ENCODE data around the gene ZNF75A. TPM values are rescaled to one million over a fixed set of nuclear protein-coding genes. Genes with fewer than 3 reads are reported as not detected.

ZNF75A gene
- total RNA-seq, 1 donor = 26.1 TPM

DNA sequence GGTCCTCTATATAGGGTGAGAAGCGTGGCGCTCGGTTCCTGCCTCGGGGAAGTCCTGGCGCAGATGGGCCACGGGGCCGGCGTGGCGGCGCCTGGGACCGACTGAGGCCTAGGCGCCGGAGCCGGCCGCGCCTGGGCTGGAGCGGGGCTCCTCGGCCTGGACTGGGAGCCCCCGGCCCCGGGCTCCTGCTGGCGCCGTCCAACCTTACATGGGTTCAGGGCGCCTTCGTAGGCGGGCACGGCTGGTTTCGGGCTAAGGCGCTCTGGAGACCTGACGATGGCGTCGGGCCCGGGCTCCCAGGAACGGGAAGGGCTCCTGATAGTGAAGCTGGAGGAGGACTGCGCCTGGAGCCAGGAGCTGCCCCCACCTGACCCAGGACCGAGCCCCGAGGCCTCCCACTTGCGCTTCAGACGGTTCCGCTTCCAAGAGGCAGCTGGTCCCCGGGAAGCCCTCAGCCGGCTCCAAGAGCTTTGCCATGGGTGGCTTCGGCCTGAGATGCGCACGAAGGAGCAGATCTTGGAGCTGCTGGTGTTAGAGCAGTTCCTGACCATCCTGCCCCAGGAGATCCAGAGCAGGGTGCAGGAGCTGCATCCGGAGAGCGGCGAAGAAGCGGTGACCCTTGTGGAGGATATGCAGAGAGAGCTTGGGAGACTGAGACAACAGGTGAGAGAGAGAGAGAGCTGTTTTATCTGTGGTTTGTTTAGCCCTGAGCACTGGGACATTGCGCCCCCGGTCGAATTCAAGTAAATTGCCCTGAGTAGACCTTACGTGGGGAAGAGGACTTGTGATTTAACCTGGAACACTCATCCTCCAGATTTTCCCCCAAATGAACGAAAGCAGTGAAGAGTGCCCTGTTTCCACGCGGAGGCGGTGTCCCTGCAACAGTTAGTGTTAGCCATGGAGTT, 21.5 kb upstream of the ZNF75A start:
- peak overlapping the region; percentile 100 for H3K27ac ChIP-seq (ENCODE audit: low read depth, low read length)
- H3K79me2 ChIP-seq (ENCODE audit: insufficient read depth, low read length) = peaks cover 49% of the 10 kb centered on the region
- peaks cover 3% of the 10 kb centered on the region for H3K9me3 ChIP-seq (ENCODE audit: low read depth, low read length)
- peak overlapping the region; percentile 91 for H3K4me3 ChIP-seq (ENCODE audit: insufficient read depth, low read length)
- no peak for DNase-seq (ENCODE audit: insufficient read length, low spot score, missing footprints)
- H3K4me1 ChIP-seq (ENCODE audit: insufficient read depth, low read length) = peaks cover 16% of the 10 kb centered on the region
- H4K20me1 ChIP-seq (ENCODE audit: insufficient read depth, low read length) = peaks cover 19% of the 10 kb centered on the region
- TF ChIP-seq, protein P1, sequence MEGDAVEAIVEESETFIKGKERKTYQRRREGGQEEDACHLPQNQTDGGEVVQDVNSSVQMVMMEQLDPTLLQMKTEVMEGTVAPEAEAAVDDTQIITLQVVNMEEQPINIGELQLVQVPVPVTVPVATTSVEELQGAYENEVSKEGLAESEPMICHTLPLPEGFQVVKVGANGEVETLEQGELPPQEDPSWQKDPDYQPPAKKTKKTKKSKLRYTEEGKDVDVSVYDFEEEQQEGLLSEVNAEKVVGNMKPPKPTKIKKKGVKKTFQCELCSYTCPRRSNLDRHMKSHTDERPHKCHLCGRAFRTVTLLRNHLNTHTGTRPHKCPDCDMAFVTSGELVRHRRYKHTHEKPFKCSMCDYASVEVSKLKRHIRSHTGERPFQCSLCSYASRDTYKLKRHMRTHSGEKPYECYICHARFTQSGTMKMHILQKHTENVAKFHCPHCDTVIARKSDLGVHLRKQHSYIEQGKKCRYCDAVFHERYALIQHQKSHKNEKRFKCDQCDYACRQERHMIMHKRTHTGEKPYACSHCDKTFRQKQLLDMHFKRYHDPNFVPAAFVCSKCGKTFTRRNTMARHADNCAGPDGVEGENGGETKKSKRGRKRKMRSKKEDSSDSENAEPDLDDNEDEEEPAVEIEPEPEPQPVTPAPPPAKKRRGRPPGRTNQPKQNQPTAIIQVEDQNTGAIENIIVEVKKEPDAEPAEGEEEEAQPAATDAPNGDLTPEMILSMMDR (IDR thresholded peaks at IDR 0.05; ENCODE audit: extremely low read depth, low read depth, low read length) = no peak
- H3K4me2 ChIP-seq (ENCODE audit: insufficient read depth, low read length) = peak overlapping the region; percentile 100
- H3K36me3 ChIP-seq (ENCODE audit: insufficient read depth, low read length) = peaks cover 20% of the 10 kb centered on the region
- peak overlapping the region; percentile 98 for H2AFZ ChIP-seq (ENCODE audit: low read length)
- H3K27me3 ChIP-seq (ENCODE audit: insufficient read depth, low read length) = no peaks in the 10 kb centered on the region

DNA sequence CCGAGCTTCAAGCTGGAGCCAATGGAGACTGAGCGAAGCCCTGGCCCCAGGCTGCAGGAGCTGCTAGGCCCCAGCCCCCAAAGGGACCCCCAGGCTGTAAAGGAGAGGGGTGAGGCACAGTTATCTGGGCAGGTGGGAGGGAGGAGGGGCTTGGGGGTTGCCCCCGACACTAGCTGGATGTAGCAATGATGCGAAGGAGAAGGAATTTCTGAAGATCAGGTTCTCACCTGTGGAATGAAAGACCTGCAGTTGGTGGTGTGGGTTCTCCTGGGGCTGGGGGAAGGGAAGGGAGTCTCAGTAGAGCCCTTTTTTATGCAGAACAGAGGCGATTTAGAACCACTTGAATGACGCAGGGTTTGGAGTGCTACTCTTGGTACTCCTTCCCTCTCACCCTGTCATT, 20.2 kb upstream of the ZNF75A start:
- H3K9me3 ChIP-seq (ENCODE audit: low read depth, low read length) = peaks cover 16% of the 10 kb centered on the region
- H3K4me3 ChIP-seq (ENCODE audit: insufficient read depth, low read length) = peak overlapping the region; percentile 91
- no peak overlapping the region for H3K27ac ChIP-seq (ENCODE audit: low read depth, low read length)
- peaks cover 19% of the 10 kb centered on the region for H4K20me1 ChIP-seq (ENCODE audit: insufficient read depth, low read length)
- peak overlapping the region; percentile 100 for H3K4me2 ChIP-seq (ENCODE audit: insufficient read depth, low read length)
- peaks cover 16% of the 10 kb centered on the region for H3K4me1 ChIP-seq (ENCODE audit: insufficient read depth, low read length)
- H3K79me2 ChIP-seq (ENCODE audit: insufficient read depth, low read length) = peaks cover 63% of the 10 kb centered on the region
- TF ChIP-seq, protein P1 (IDR thresholded peaks at IDR 0.05; ENCODE audit: extremely low read depth, low read depth, low read length) = no peak
- no peak for DNase-seq (ENCODE audit: insufficient read length, low spot score, missing footprints)
- peaks cover 34% of the 10 kb centered on the region for H3K36me3 ChIP-seq (ENCODE audit: insufficient read depth, low read length)
- no peak overlapping the region for H2AFZ ChIP-seq (ENCODE audit: low read length)
- H3K27me3 ChIP-seq (ENCODE audit: insufficient read depth, low read length) = no peaks in the 10 kb centered on the region

DNA sequence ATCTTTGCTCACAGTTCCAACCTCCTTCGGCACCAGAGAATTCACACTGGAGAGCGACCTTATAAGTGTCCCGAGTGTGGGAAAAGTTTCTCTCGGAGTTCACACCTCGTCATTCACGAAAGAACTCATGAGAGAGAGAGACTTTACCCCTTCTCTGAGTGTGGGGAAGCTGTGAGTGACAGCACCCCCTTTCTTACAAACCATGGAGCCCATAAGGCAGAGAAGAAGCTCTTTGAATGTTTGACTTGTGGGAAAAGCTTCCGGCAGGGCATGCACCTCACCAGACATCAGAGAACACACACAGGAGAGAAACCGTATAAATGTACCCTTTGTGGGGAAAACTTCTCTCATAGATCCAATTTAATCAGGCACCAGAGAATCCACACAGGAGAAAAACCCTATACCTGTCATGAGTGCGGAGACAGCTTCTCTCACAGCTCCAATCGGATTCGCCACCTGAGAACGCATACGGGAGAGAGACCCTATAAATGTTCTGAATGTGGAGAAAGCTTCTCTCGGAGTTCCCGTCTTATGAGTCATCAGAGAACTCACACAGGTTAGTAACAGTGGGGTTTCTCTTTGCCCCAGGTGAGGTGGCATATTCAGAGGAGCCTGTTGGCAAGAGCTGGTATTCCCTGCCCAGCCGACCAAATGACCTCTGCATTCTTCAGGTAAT, 15.2 kb upstream of the ZNF75A start:
- H3K4me3 ChIP-seq (ENCODE audit: insufficient read depth, low read length) = peak overlapping the region; percentile 16
- no peak overlapping the region for H2AFZ ChIP-seq (ENCODE audit: low read length)
- no peaks in the 10 kb centered on the region for H3K4me1 ChIP-seq (ENCODE audit: insufficient read depth, low read length)
- H3K4me2 ChIP-seq (ENCODE audit: insufficient read depth, low read length) = no peak overlapping the region
- TF ChIP-seq, protein P1 (IDR thresholded peaks at IDR 0.05; ENCODE audit: extremely low read depth, low read depth, low read length) = no peak
- peaks cover 38% of the 10 kb centered on the region for H3K9me3 ChIP-seq (ENCODE audit: low read depth, low read length)
- H3K27me3 ChIP-seq (ENCODE audit: insufficient read depth, low read length) = no peaks in the 10 kb centered on the region
- H4K20me1 ChIP-seq (ENCODE audit: insufficient read depth, low read length) = peaks cover 13% of the 10 kb centered on the region
- no peak for DNase-seq (ENCODE audit: insufficient read length, low spot score, missing footprints)
- H3K79me2 ChIP-seq (ENCODE audit: insufficient read depth, low read length) = peaks cover 80% of the 10 kb centered on the region
- H3K27ac ChIP-seq (ENCODE audit: low read depth, low read length) = no peak overlapping the region
- peaks cover 56% of the 10 kb centered on the region for H3K36me3 ChIP-seq (ENCODE audit: insufficient read depth, low read length)

DNA sequence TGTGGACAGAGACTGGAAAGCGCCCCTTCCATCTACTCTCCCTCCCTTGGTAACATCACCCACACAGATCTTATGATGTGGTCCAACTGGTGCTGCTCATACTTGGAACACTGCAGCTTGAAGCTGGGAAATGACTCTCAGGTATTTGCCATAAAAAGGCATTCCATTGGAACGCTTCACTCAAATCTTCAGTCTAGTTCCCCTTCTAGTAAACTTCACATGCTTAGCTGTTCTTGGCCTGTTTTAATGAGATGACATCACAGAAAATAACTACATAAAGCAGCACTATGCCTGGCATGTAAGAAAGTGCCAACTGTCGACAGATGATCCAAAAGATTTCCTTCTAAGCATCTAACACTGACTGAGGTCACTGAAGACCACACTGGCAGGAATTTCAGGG, 12.7 kb upstream of the ZNF75A start:
- DNase-seq (ENCODE audit: insufficient read length, low spot score, missing footprints) = no peak
- Histone ChIP-seq H3K27me3 (ENCODE audit: insufficient read depth, low read length) (no peaks in the 10 kb centered on the region), H3K9me3 (ENCODE audit: low read depth, low read length) (peaks cover 40% of the 10 kb centered on the region), H2AFZ (ENCODE audit: low read length) (no peak overlapping the region), H3K4me2 (ENCODE audit: insufficient read depth, low read length) (no peak overlapping the region), H4K20me1 (ENCODE audit: insufficient read depth, low read length) (peaks cover 7% of the 10 kb centered on the region), H3K4me1 (ENCODE audit: insufficient read depth, low read length) (no peaks in the 10 kb centered on the region), H3K4me3 (ENCODE audit: insufficient read depth, low read length) (no peak overlapping the region), H3K79me2 (ENCODE audit: insufficient read depth, low read length) (peaks cover 62% of the 10 kb centered on the region), H3K36me3 (ENCODE audit: insufficient read depth, low read length) (peaks cover 43% of the 10 kb centered on the region), H3K27ac (ENCODE audit: low read depth, low read length) (peak overlapping the region; percentile 39)
- TF ChIP-seq, protein P1 (IDR thresholded peaks at IDR 0.05; ENCODE audit: extremely low read depth, low read depth, low read length) = no peak

Data from osteoblast (primary cell).